Keratinocyte (primary cell): Measurements from ENCODE around the gene TBL1XR1. TPM values are rescaled to one million over a fixed set of nuclear protein-coding genes. Genes with fewer than 3 reads are reported as not detected.

Source experiments
- DNase-seq: peaks from one replicate; pipeline ENCODE4 v3.0.0-alpha.2; 2011; ENCODE audit warnings: low read depth, missing footprints, low spot score
- FAIRE-seq: peaks from 2 replicates; lab custom pipeline; 2011; peaks lifted over from hg19 to GRCh38; lab: Jason Lieb, UNC
- H2AFZ ChIP-seq: 2 replicates; pipeline ENCODE4 v1.6.0; 2012; ENCODE audit warnings: low read length, control low read depth, inconsistent platforms; ENCODE audit not compliant: control insufficient read depth
- H3K27ac ChIP-seq: 2 replicates; pipeline ENCODE4 v1.5.1; 2011; ENCODE audit warnings: low read length; ENCODE audit not compliant: control insufficient read depth, insufficient read depth
- H3K27me3 ChIP-seq: 3 replicates; pipeline ENCODE4 v1.6.0; 2011; ENCODE audit warnings: low read length; ENCODE audit not compliant: control insufficient read depth, insufficient read depth; ENCODE audit errors: extremely low read depth
- H3K36me3 ChIP-seq, 2 experiments: 2 replicates in 1 of 2; 3 replicates in 1 of 2; pipeline ENCODE4 v1.5.1; 2011; ENCODE audit warnings: low read length in 2 of 2, mild to moderate bottlenecking in 1 of 2; ENCODE audit not compliant: control insufficient read depth in 2 of 2, insufficient read depth in 2 of 2; ENCODE audit errors: extremely low read depth in 1 of 2
- H3K4me1 ChIP-seq: 3 replicates; pipeline ENCODE4 v1.5.1; 2011; ENCODE audit warnings: low read length; ENCODE audit not compliant: control insufficient read depth, insufficient read depth; ENCODE audit errors: extremely low read depth
- H3K4me2 ChIP-seq: 3 replicates; pipeline ENCODE4 v1.6.0; 2011; ENCODE audit warnings: low read depth, low read length; ENCODE audit not compliant: control insufficient read depth, insufficient read depth; ENCODE audit errors: extremely low read depth
- H3K4me3 ChIP-seq, 3 experiments: fragments of 200-600 bp in 1 of 3; sonication (generic) in 1 of 3; 2 replicates in 2 of 3; 3 replicates in 1 of 3; pipeline ENCODE4 v1.5.1; 2011 to 2016; ENCODE audit warnings: low read length in 3 of 3, mild to moderate bottlenecking in 3 of 3, control low read depth in 2 of 3, inconsistent platforms in 1 of 3, low read depth in 1 of 3, mixed read lengths in 1 of 3, mixed run types in 1 of 3, moderate library complexity in 1 of 3; ENCODE audit not compliant: control insufficient read depth in 2 of 3, insufficient read depth in 2 of 3; ENCODE audit errors: extremely low read depth in 1 of 3
- H3K79me2 ChIP-seq: 2 replicates; pipeline ENCODE4 v1.6.0; 2012; ENCODE audit warnings: low read length; ENCODE audit not compliant: control insufficient read depth, insufficient read depth
- H3K9ac ChIP-seq: 3 replicates; pipeline ENCODE4 v1.6.0; 2011; ENCODE audit warnings: low read length; ENCODE audit not compliant: control insufficient read depth, insufficient read depth; ENCODE audit errors: extremely low read depth
- H3K9me1 ChIP-seq: 3 replicates; pipeline ENCODE4 v1.6.0; 2011; ENCODE audit warnings: low read length; ENCODE audit not compliant: control insufficient read depth, insufficient read depth; ENCODE audit errors: extremely low read depth
- H3K9me3 ChIP-seq: 2 replicates; pipeline ENCODE4 v1.5.1; 2012; ENCODE audit warnings: low read depth, low read length; ENCODE audit not compliant: control insufficient read depth
- H4K20me1 ChIP-seq: 3 replicates; pipeline ENCODE4 v1.6.0; 2011; ENCODE audit warnings: low read length; ENCODE audit not compliant: control insufficient read depth, insufficient read depth; ENCODE audit errors: extremely low read depth
- EZH2 ChIP-seq: IDR thresholded peaks from one replicate; pipeline ENCODE4 v1.6.1; 2012; ENCODE audit warnings: inconsistent platforms, mild to moderate bottlenecking, low read length, moderate library complexity
- dilution Hi-C: fragments of 300-500 bp; cut with MboI; formaldehyde crosslinking; loops from one replicate; pipeline ENCODE4 v1.7.0; 2020; ENCODE audit warnings: low sequenced_read_pairs; ENCODE audit not compliant: extremely low pct_ligation_motif_present
- polyA plus RNA-seq, 5 experiments: library from polyadenylated mRNA; depleted of rRNA in 3 of 5; stranded (reverse) in 3 of 5; stranded (forward) in 1 of 5; unstranded in 1 of 5; fragments of >200 nt; gene quantifications; 1 replicate in 1 of 5; 2 replicates in 3 of 5; 3 replicates in 1 of 5; pipeline versions ENCODE4 v1.2.1 to v1.2.3, GENCODE V29; 2011 to 2012; ENCODE audit warnings: missing spikeins in 2 of 5, low read depth in 1 of 5, low replicate concordance in 1 of 5
- TF ChIP-seq, protein P1 (sequence below), 3 experiments: IDR thresholded peaks in 1 of 3; conservative IDR thresholded peaks in 1 of 3; optimal IDR thresholded peaks in 1 of 3; 2 replicates in 2 of 3; 3 replicates in 1 of 3; pipeline versions ENCODE3 to v1.5.1; 2011; ENCODE audit warnings: low read length in 3 of 3, mild to moderate bottlenecking in 3 of 3, moderate library complexity in 2 of 3, control low read depth in 1 of 3, inconsistent platforms in 1 of 3; ENCODE audit not compliant: insufficient read depth in 2 of 3; ENCODE audit errors: extremely low read depth in 1 of 3

TBL1XR1 gene
- polyA plus RNA-seq, 1 donor (not counting 4 experiments of a cell fraction or from before 2014, with no cell fraction given): 169 TPM

DNA sequence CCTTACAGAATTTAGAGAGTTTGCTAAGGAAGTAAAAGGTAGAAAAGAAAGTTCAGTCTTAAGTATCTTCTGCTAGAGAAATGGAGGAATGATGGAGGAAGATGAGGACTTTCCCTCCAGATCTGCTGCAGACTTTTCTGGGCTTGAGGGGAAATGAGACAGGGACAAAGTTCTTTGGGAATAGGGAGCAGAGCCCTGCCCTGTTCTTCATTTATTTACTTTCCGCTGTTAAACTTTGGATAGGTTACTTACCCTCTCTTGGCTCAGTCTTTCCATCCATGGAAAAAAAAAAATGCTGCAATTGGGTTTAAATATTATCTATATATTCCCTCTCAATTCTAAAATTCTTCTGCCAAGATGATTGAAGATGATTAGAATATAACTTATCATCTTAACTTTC lies 202.9 kb downstream of the TBL1XR1 start:
- Histone ChIP-seq H3K27me3 (no peaks in the 10 kb centered on the region), H3K36me3 (no peaks in the 10 kb centered on the region), H3K27ac (no peak overlapping the region), H3K4me3 (no peak overlapping the region), H3K79me2 (no peaks in the 10 kb centered on the region), H3K4me2 (no peak overlapping the region), H3K9me1 (no peaks in the 10 kb centered on the region), H3K9ac (no peak overlapping the region), H4K20me1 (no peaks in the 10 kb centered on the region), H2AFZ (no peak overlapping the region), H3K9me3 (no peaks in the 10 kb centered on the region), H3K4me1 (no peaks in the 10 kb centered on the region)
- no peak for TF ChIP-seq EZH2
- TF ChIP-seq, protein P1, sequence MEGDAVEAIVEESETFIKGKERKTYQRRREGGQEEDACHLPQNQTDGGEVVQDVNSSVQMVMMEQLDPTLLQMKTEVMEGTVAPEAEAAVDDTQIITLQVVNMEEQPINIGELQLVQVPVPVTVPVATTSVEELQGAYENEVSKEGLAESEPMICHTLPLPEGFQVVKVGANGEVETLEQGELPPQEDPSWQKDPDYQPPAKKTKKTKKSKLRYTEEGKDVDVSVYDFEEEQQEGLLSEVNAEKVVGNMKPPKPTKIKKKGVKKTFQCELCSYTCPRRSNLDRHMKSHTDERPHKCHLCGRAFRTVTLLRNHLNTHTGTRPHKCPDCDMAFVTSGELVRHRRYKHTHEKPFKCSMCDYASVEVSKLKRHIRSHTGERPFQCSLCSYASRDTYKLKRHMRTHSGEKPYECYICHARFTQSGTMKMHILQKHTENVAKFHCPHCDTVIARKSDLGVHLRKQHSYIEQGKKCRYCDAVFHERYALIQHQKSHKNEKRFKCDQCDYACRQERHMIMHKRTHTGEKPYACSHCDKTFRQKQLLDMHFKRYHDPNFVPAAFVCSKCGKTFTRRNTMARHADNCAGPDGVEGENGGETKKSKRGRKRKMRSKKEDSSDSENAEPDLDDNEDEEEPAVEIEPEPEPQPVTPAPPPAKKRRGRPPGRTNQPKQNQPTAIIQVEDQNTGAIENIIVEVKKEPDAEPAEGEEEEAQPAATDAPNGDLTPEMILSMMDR (optimal IDR thresholded peaks at IDR 0.05 in 1 of 3, IDR thresholded peaks at IDR 0.05 in 1 of 3, conservative IDR thresholded peaks at IDR 0.05 in 1 of 3; ENCODE audit: extremely low read depth in 1 of 3, insufficient read depth in 2 of 3, low read length in 3 of 3): no peak
- FAIRE-seq (no peak), DNase-seq (no peak)
- dilution Hi-C loops: no loop called here

DNA sequence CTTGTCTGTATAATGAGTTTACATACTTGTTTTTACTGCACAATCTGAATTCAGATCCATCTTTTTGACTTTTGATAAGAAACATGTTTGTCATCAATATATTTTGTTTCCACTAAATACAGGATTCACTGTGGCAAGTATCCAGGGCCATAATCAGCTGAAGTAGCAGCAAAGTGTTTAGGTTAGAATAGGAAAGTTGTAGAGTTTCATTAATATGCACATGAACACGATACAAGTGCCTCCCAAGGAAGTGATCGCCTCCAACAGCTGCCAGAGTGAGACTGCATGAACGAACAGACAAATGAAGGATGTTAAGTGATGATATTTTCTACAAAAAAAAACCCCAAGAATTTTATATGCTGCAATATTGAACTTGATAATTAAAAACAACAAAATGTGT lies 204.3 kb downstream of the TBL1XR1 start:
- Histone ChIP-seq H3K9me3 (no peaks in the 10 kb centered on the region), H3K9me1 (no peaks in the 10 kb centered on the region), H2AFZ (no peak overlapping the region), H3K27ac (no peak overlapping the region), H3K4me2 (no peak overlapping the region), H3K79me2 (no peaks in the 10 kb centered on the region), H3K4me1 (no peaks in the 10 kb centered on the region), H4K20me1 (no peaks in the 10 kb centered on the region), H3K9ac (no peak overlapping the region), H3K36me3 (no peaks in the 10 kb centered on the region), H3K4me3 (no peak overlapping the region), H3K27me3 (no peaks in the 10 kb centered on the region)
- no peak for FAIRE-seq
- TF ChIP-seq, protein P1 (optimal IDR thresholded peaks at IDR 0.05 in 1 of 3, IDR thresholded peaks at IDR 0.05 in 1 of 3, conservative IDR thresholded peaks at IDR 0.05 in 1 of 3; ENCODE audit: extremely low read depth in 1 of 3, insufficient read depth in 2 of 3, low read length in 3 of 3): no peak
- no peak for TF ChIP-seq EZH2
- DNase-seq: no peak
- dilution Hi-C loops: no loop called here
